HepG2 (cell line): ENCODE data around the gene NDUFB10. TPM values are rescaled to one million over a fixed set of nuclear protein-coding genes. Genes with fewer than 3 reads are reported as not detected.
A peak's percentile ranks its signal among the peaks of the same experiment; 100 is the strongest.

Source experiments
- EP300 ChIP-seq, 3 experiments: sonication (generic) in 1 of 3; formaldehyde crosslinking in 1 of 3; IDR thresholded peaks; 2 replicates each; pipeline versions ENCODE4 v1.5.1 to v1.6.1; 2011 to 2020; ENCODE audit warnings: low read depth in 2 of 3, low read length in 2 of 3, borderline replicate concordance in 1 of 3, improper control_type of control experiment in 1 of 3, mild to moderate bottlenecking in 1 of 3, missing genetic modification reagents in 1 of 3, moderate library complexity in 1 of 3
- HDAC2 ChIP-seq: sonication (generic); formaldehyde crosslinking; IDR thresholded peaks from 2 replicates; pipeline ENCODE4 v1.4.0; 2020; ENCODE audit warnings: missing genetic modification reagents
- MTF2 ChIP-seq: sonication (generic); formaldehyde crosslinking; IDR thresholded peaks from 2 replicates; pipeline ENCODE4 v1.5.0; 2020; ENCODE audit warnings: missing genetic modification reagents, borderline replicate concordance
- MYNN ChIP-seq: sonication (generic); formaldehyde crosslinking; IDR thresholded peaks from 2 replicates; pipeline ENCODE4 v1.4.0; 2020; ENCODE audit warnings: mild to moderate bottlenecking, low read depth, missing genetic modification reagents
- TP53 ChIP-seq: sonication (generic); formaldehyde crosslinking; conservative IDR thresholded peaks from 2 replicates; pipeline ENCODE4 v1.4.0; 2020; ENCODE audit warnings: missing genetic modification reagents
- ZNF343 ChIP-seq: sonication (generic); formaldehyde crosslinking; IDR thresholded peaks from 2 replicates; pipeline ENCODE4 v1.4.0; 2020; ENCODE audit warnings: mild to moderate bottlenecking, missing genetic modification reagents
- ZNF354B ChIP-seq: sonication (generic); formaldehyde crosslinking; IDR thresholded peaks from 2 replicates; pipeline ENCODE4 v1.8.0; 2022; ENCODE audit warnings: mild to moderate bottlenecking, missing genetic modification reagents
- ZNF451 ChIP-seq: sonication (generic); formaldehyde crosslinking; IDR thresholded peaks from 2 replicates; pipeline ENCODE4 v1.5.0; 2020; ENCODE audit warnings: mild to moderate bottlenecking, missing genetic modification reagents
- ZNF619 ChIP-seq: sonication (generic); formaldehyde crosslinking; IDR thresholded peaks from 2 replicates; pipeline ENCODE4 v1.4.0; 2020; ENCODE audit warnings: mild to moderate bottlenecking, missing genetic modification reagents
- ZNF629 ChIP-seq: sonication (generic); formaldehyde crosslinking; conservative IDR thresholded peaks from 2 replicates; pipeline ENCODE4 v1.5.0; 2020; ENCODE audit warnings: missing genetic modification reagents
- ZNF891 ChIP-seq: sonication (generic); formaldehyde crosslinking; IDR thresholded peaks from 2 replicates; pipeline ENCODE4 v1.5.0; 2020; ENCODE audit warnings: mild to moderate bottlenecking, missing genetic modification reagents
- polyA plus RNA-seq, 8 experiments: library from polyadenylated mRNA; depleted of rRNA in 3 of 8; stranded (reverse) in 7 of 8; unstranded in 1 of 8; fragments of >200 nt; fragmentation: Illumina TruSeq in 4 of 8; extraction: Trizol in 4 of 8; gene quantifications; 2 replicates each; pipeline versions ENCODE4 v1.2.1 to v1.2.3, GENCODE V29; 2011 to 2016; ENCODE audit warnings: low read depth in 4 of 8, missing spikeins in 1 of 8, mixed read lengths in 1 of 8; ENCODE audit not compliant: insufficient read depth in 1 of 8
- total RNA-seq, 5 experiments: library from RNA; depleted of rRNA; stranded (reverse); fragments of >200 nt; fragmentation: Illumina TruSeq; extraction: Trizol; gene quantifications; 2 replicates each; pipeline ENCODE4 v1.2.3, GENCODE V29; 2016; ENCODE audit warnings: low read depth in 1 of 5
- TF ChIP-seq, protein P1 (sequence below): sonication (generic); formaldehyde crosslinking; IDR thresholded peaks from 2 replicates; pipeline ENCODE4 v1.4.0; 2020; ENCODE audit warnings: missing genetic modification reagents
- TF ChIP-seq, protein P2 (sequence below): sonication (generic); formaldehyde crosslinking; IDR thresholded peaks from 2 replicates; pipeline ENCODE4 v1.5.0; 2020; ENCODE audit warnings: mild to moderate bottlenecking, missing genetic modification reagents
- TF ChIP-seq, protein P3 (sequence below): sonication (generic); formaldehyde crosslinking; IDR thresholded peaks from 2 replicates; pipeline ENCODE4 v1.5.0; 2020; ENCODE audit warnings: mild to moderate bottlenecking, missing genetic modification reagents
- TF ChIP-seq, protein P4 (sequence below): sonication (generic); formaldehyde crosslinking; IDR thresholded peaks from 2 replicates; pipeline ENCODE4 v1.5.0; 2020; ENCODE audit warnings: missing genetic modification reagents, mild to moderate bottlenecking, borderline replicate concordance
- TF ChIP-seq, protein P5 (sequence below): sonication (generic); formaldehyde crosslinking; IDR thresholded peaks from 2 replicates; pipeline ENCODE4 v1.5.1; 2020; ENCODE audit warnings: mild to moderate bottlenecking, moderate library complexity, missing genetic modification reagents

The NDUFB10 gene
- total and polyA plus RNA-seq, 2 of the 13 experiments (the other 11 are each of a cell fraction or from before 2014, with no cell fraction given) = 68.6 to 157 TPM

DNA sequence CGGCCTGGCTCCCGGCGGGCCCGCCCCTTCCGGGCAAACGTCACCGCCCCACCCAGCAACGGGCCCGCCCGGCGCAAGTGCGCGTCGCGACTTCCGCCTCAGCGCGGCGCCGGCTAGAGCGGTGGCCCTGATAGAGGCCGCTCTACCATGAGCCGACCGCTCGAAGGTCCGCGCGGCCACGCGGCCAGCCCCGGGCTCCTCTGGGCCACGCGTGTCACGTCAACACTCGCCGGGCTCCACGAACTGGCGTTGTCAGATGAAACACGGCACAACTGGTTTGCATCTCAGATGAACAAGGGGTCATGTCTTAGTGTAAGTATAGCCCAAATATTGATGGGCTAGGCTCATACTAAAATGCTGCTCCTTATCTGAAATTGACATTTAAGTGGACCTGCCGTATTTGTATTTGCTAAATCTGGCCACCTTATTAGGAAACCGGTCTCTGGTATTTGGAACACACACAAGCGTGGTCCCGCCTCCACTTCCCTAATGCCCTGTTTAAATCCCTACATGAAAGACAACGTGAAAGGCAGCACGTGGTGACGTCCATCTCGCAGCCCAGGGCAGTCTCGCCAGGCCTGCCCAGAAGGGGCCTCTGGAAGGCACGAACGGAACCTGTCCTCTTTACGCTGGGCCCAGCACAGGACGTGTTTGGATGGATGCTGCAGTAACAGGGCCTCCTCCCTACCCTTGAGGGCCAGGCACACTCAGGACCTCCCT, 50.6 kb downstream of the NDUFB10 start, which contains the start of gene ZNF598 (continued):
- TF ChIP-seq, protein P1, sequence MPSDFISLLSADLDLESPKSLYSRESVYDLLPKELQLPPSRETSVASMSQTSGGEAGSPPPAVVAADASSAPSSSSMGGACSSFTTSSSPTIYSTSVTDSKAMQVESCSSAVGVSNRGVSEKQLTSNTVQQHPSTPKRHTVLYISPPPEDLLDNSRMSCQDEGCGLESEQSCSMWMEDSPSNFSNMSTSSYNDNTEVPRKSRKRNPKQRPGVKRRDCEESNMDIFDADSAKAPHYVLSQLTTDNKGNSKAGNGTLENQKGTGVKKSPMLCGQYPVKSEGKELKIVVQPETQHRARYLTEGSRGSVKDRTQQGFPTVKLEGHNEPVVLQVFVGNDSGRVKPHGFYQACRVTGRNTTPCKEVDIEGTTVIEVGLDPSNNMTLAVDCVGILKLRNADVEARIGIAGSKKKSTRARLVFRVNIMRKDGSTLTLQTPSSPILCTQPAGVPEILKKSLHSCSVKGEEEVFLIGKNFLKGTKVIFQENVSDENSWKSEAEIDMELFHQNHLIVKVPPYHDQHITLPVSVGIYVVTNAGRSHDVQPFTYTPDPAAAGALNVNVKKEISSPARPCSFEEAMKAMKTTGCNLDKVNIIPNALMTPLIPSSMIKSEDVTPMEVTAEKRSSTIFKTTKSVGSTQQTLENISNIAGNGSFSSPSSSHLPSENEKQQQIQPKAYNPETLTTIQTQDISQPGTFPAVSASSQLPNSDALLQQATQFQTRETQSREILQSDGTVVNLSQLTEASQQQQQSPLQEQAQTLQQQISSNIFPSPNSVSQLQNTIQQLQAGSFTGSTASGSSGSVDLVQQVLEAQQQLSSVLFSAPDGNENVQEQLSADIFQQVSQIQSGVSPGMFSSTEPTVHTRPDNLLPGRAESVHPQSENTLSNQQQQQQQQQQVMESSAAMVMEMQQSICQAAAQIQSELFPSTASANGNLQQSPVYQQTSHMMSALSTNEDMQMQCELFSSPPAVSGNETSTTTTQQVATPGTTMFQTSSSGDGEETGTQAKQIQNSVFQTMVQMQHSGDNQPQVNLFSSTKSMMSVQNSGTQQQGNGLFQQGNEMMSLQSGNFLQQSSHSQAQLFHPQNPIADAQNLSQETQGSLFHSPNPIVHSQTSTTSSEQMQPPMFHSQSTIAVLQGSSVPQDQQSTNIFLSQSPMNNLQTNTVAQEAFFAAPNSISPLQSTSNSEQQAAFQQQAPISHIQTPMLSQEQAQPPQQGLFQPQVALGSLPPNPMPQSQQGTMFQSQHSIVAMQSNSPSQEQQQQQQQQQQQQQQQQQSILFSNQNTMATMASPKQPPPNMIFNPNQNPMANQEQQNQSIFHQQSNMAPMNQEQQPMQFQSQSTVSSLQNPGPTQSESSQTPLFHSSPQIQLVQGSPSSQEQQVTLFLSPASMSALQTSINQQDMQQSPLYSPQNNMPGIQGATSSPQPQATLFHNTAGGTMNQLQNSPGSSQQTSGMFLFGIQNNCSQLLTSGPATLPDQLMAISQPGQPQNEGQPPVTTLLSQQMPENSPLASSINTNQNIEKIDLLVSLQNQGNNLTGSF = no peak
- TF ChIP-seq ZNF619 (CRISPR knock-in tag) (no peak), TP53 (CRISPR knock-in tag) (no peak), MTF2 (CRISPR knock-in tag) (no peak), ZNF343 (CRISPR knock-in tag) (no peak), ZNF891 (CRISPR knock-in tag) (peak; percentile 52; the same call in 1 of the 2 replicates), MYNN (CRISPR knock-in tag) (no peak), ZNF451 (CRISPR knock-in tag) (no peak), ZNF629 (CRISPR knock-in tag) (no peak), HDAC2 (CRISPR knock-in tag) (peak; percentile 45; the same call in 1 of the 2 replicates), EP300 (IDR thresholded peaks at IDR 0.05; ENCODE audit: low read depth in 2 of 2, low read length in 2 of 2) (no peak), EP300 (CRISPR knock-in tag; IDR thresholded peaks at IDR 0.05; ENCODE audit: borderline replicate concordance) (no peak), ZNF354B (CRISPR knock-in tag) (no peak)
- TF ChIP-seq, protein P2, sequence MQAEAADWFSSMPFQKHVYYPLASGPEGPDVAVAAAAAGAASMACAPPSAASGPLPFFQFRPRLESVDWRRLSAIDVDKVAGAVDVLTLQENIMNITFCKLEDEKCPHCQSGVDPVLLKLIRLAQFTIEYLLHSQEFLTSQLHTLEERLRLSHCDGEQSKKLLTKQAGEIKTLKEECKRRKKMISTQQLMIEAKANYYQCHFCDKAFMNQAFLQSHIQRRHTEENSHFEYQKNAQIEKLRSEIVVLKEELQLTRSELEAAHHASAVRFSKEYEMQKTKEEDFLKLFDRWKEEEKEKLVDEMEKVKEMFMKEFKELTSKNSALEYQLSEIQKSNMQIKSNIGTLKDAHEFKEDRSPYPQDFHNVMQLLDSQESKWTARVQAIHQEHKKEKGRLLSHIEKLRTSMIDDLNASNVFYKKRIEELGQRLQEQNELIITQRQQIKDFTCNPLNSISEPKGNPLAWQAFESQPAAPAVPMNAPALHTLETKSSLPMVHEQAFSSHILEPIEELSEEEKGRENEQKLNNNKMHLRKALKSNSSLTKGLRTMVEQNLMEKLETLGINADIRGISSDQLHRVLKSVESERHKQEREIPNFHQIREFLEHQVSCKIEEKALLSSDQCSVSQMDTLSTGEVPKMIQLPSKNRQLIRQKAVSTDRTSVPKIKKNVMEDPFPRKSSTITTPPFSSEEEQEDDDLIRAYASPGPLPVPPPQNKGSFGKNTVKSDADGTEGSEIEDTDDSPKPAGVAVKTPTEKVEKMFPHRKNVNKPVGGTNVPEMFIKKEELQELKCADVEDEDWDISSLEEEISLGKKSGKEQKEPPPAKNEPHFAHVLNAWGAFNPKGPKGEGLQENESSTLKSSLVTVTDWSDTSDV (CRISPR knock-in tag) = peak; percentile 30
- TF ChIP-seq, protein P3, sequence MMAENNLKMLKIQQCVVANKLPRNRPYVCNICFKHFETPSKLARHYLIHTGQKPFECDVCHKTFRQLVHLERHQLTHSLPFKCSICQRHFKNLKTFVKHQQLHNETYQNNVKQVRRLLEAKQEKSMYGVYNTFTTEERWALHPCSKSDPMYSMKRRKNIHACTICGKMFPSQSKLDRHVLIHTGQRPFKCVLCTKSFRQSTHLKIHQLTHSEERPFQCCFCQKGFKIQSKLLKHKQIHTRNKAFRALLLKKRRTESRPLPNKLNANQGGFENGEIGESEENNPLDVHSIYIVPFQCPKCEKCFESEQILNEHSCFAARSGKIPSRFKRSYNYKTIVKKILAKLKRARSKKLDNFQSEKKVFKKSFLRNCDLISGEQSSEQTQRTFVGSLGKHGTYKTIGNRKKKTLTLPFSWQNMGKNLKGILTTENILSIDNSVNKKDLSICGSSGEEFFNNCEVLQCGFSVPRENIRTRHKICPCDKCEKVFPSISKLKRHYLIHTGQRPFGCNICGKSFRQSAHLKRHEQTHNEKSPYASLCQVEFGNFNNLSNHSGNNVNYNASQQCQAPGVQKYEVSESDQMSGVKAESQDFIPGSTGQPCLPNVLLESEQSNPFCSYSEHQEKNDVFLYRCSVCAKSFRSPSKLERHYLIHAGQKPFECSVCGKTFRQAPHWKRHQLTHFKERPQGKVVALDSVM (CRISPR knock-in tag) = peak; percentile 63
- TF ChIP-seq, protein P4, sequence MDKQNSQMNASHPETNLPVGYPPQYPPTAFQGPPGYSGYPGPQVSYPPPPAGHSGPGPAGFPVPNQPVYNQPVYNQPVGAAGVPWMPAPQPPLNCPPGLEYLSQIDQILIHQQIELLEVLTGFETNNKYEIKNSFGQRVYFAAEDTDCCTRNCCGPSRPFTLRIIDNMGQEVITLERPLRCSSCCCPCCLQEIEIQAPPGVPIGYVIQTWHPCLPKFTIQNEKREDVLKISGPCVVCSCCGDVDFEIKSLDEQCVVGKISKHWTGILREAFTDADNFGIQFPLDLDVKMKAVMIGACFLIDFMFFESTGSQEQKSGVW (CRISPR knock-in tag) = no peak
- TF ChIP-seq, protein P5, sequence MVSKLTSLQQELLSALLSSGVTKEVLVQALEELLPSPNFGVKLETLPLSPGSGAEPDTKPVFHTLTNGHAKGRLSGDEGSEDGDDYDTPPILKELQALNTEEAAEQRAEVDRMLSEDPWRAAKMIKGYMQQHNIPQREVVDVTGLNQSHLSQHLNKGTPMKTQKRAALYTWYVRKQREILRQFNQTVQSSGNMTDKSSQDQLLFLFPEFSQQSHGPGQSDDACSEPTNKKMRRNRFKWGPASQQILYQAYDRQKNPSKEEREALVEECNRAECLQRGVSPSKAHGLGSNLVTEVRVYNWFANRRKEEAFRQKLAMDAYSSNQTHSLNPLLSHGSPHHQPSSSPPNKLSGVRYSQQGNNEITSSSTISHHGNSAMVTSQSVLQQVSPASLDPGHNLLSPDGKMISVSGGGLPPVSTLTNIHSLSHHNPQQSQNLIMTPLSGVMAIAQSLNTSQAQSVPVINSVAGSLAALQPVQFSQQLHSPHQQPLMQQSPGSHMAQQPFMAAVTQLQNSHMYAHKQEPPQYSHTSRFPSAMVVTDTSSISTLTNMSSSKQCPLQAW (CRISPR knock-in tag) = no peak
